ENCODE data around the gene IL36B. TPM values are rescaled to one million over a fixed set of nuclear protein-coding genes. Genes with fewer than 3 reads are reported as not detected.

Gene IL36B
- total RNA-seq, 1 donor from 2014 or later = not detected

DNA sequence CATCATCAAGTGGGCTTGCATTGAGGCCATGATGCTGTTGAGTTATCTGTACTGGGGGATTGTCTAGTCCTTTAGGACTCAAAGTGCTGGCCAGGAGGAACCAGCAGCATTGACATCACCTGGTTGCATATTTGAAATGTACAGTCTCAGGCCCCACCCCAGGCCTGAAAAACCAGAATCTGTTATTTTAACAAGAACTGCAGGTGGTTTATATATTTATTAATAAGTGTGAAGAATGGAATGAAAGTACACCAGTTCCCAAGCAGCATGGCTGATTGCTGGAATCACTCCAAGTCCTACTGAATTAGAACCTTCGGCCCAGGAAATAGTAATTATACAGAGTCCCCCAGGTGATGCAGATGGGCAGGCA is 17.9 kb upstream of the IL36B start:
- Mint-ChIP-seq H3K36me3 (ENCODE audit: low read depth, unreplicated experiment) (no peaks in the 10 kb centered on the region), H3K27ac (ENCODE audit: unreplicated experiment) (no peak overlapping the region), H3K27me3 (ENCODE audit: unreplicated experiment) (peaks cover 1% of the 10 kb centered on the region), H3K9me3 (ENCODE audit: unreplicated experiment) (no peaks in the 10 kb centered on the region), H3K4me1 (ENCODE audit: unreplicated experiment) (no peaks in the 10 kb centered on the region), H3K4me3 (ENCODE audit: unreplicated experiment) (no peak overlapping the region)
- TF ChIP-seq, protein P1, sequence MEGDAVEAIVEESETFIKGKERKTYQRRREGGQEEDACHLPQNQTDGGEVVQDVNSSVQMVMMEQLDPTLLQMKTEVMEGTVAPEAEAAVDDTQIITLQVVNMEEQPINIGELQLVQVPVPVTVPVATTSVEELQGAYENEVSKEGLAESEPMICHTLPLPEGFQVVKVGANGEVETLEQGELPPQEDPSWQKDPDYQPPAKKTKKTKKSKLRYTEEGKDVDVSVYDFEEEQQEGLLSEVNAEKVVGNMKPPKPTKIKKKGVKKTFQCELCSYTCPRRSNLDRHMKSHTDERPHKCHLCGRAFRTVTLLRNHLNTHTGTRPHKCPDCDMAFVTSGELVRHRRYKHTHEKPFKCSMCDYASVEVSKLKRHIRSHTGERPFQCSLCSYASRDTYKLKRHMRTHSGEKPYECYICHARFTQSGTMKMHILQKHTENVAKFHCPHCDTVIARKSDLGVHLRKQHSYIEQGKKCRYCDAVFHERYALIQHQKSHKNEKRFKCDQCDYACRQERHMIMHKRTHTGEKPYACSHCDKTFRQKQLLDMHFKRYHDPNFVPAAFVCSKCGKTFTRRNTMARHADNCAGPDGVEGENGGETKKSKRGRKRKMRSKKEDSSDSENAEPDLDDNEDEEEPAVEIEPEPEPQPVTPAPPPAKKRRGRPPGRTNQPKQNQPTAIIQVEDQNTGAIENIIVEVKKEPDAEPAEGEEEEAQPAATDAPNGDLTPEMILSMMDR (IDR thresholded peaks at IDR 0.05; ENCODE audit: unreplicated experiment) = no peak
- no peak for DNase-seq (ENCODE audit: low spot score)

DNA sequence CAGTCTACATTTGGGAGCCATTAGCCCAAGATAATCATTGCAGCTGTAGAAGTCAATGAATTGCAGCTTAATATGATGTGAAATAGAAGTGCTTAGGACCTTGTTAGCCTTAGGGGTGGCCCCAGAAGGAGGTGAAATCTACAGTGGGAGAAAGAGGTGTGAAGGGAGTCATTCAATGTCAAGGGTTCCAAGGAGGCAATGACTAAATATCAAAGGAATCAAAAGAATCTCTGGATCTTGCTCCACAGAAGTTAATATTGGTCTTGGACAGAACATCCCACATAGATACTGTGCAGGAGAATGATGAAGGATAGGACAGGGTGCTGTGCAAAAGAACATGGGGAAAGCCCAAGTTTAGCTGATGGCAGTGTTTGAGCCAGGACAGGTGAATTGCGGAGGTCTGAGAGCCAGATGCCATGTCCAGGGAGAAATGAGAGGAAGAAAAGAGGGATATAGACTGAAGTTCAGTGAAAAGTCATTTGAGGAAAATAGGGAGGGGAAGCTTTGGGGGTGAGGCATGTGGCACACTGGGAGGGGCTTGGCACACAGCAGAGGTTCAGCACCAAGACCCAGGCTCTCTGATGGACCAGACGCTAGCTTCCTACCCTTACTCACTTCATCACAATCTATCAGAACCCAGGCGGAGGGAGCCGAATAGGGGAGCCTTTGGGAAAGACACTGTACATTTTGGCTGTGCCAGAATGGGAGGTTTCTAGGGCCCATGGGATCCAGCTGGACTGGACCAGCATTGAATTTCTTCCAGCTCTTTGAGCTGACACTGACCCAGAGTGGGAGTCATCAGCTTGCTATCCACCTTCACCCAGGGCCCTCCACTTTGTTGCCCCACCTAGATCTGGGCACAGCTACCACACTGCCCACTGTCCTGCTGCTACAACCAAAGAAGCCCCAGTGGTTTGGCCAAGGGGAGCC is 17.3 kb upstream of the IL36B start:
- Mint-ChIP-seq H3K27me3 (ENCODE audit: unreplicated experiment) (peaks cover 1% of the 10 kb centered on the region), H3K36me3 (ENCODE audit: low read depth, unreplicated experiment) (no peaks in the 10 kb centered on the region), H3K4me3 (ENCODE audit: unreplicated experiment) (no peak overlapping the region), H3K9me3 (ENCODE audit: unreplicated experiment) (no peaks in the 10 kb centered on the region), H3K27ac (ENCODE audit: unreplicated experiment) (no peak overlapping the region), H3K4me1 (ENCODE audit: unreplicated experiment) (no peaks in the 10 kb centered on the region)
- no peak for DNase-seq (ENCODE audit: low spot score)
- TF ChIP-seq, protein P1 (IDR thresholded peaks at IDR 0.05; ENCODE audit: unreplicated experiment) = no peak

GRCh38 chr2:113068706-113069485 is 16.2 kb upstream of the IL36B start:
- TF ChIP-seq, protein P1 (IDR thresholded peaks at IDR 0.05; ENCODE audit: unreplicated experiment) = no peak
- H3K9me3 Mint-ChIP-seq (ENCODE audit: unreplicated experiment) = no peaks in the 10 kb centered on the region
- no peak overlapping the region for H3K27ac Mint-ChIP-seq (ENCODE audit: unreplicated experiment)
- no peaks in the 10 kb centered on the region for H3K4me1 Mint-ChIP-seq (ENCODE audit: unreplicated experiment)
- no peaks in the 10 kb centered on the region for H3K36me3 Mint-ChIP-seq (ENCODE audit: low read depth, unreplicated experiment)
- H3K27me3 Mint-ChIP-seq (ENCODE audit: unreplicated experiment) = peaks cover 1% of the 10 kb centered on the region
- DNase-seq (ENCODE audit: low spot score) = no peak
- no peak overlapping the region for H3K4me3 Mint-ChIP-seq (ENCODE audit: unreplicated experiment)

GRCh38 chr2:113068249-113068648 is 15.6 kb upstream of the IL36B start:
- H3K4me3 Mint-ChIP-seq (ENCODE audit: unreplicated experiment) = no peak overlapping the region
- H3K27me3 Mint-ChIP-seq (ENCODE audit: unreplicated experiment) = peaks cover 1% of the 10 kb centered on the region

More at GRCh38 chr2:113068249-113068648, 15.6 kb upstream of the IL36B start:
- Mint-ChIP-seq H3K36me3 (ENCODE audit: low read depth, unreplicated experiment) (no peaks in the 10 kb centered on the region), H3K9me3 (ENCODE audit: unreplicated experiment) (no peaks in the 10 kb centered on the region), H3K27ac (ENCODE audit: unreplicated experiment) (no peak overlapping the region), H3K4me1 (ENCODE audit: unreplicated experiment) (no peaks in the 10 kb centered on the region)
- DNase-seq (ENCODE audit: low spot score) = no peak
- TF ChIP-seq, protein P1 (IDR thresholded peaks at IDR 0.05; ENCODE audit: unreplicated experiment) = no peak
